HEK293 (cell line): ENCODE results near the gene CCND3.

Experiments
- CTCF ChIA-PET: fragments of 350-600 bp; formaldehyde crosslinking; extraction: SDS; loops from one replicate; lab custom pipeline; 2021; ENCODE audit warnings: antibody characterized with exemption; lab: Yijun Ruan, JAX
- POLR2A ChIA-PET: fragments of 300-600 bp; formaldehyde crosslinking; extraction: SDS; loops from one replicate; lab custom pipeline; 2020; ENCODE audit warnings: antibody characterized with exemption, inconsistent platforms; lab: Yijun Ruan, JAX
- H3K27ac ChIP-seq: fragments of 200-500 bp; sonication (Bioruptor generic); 2 replicates; pipeline ENCODE4 v1.5.1; 2014; ENCODE audit warnings: low read depth, low read length, control low read depth, inconsistent platforms; ENCODE audit errors: extremely low read depth
- H3K36me3 ChIP-seq, 2 experiments: fragments of 200-500 bp in 1 of 2; sonication (Bioruptor generic) in 1 of 2; 1 replicate in 1 of 2; 2 replicates in 1 of 2; pipeline ENCODE4 v1.5.1; 2014 to 2017; ENCODE audit warnings: inconsistent platforms in 2 of 2, low read length in 2 of 2; ENCODE audit not compliant: control insufficient read depth in 2 of 2, insufficient read depth in 1 of 2
- H3K4me1 ChIP-seq: fragments of 200-500 bp; sonication (Bioruptor generic); 2 replicates; pipeline ENCODE4 v1.5.1; 2014; ENCODE audit warnings: mild to moderate bottlenecking, low read length, inconsistent platforms; ENCODE audit not compliant: control insufficient read depth, insufficient read depth
- H3K4me3 ChIP-seq: 2 replicates; pipeline ENCODE4 v1.5.1; 2011; ENCODE audit warnings: low read depth, mild to moderate bottlenecking, control low read depth, low read length, moderate library complexity
- H3K9me3 ChIP-seq: fragments of 200-500 bp; sonication (Bioruptor generic); 2 replicates; pipeline ENCODE4 v1.5.1; 2014; ENCODE audit warnings: low read depth, low read length, inconsistent platforms; ENCODE audit not compliant: control insufficient read depth, insufficient read depth
- GFI1B ChIP-seq: fragments of 450-650 bp; formaldehyde crosslinking; IDR thresholded peaks from 2 replicates; pipeline ENCODE4 v1.5.1; 2016; ENCODE audit warnings: missing biosample characterization, missing genetic modification characterization
- HOXC10 ChIP-seq: sonication (generic); formaldehyde crosslinking; IDR thresholded peaks from 2 replicates; pipeline ENCODE4 v1.8.1; 2023; ENCODE audit warnings: mild to moderate bottlenecking, missing genetic modification reagents
- REPIN1 ChIP-seq: fragments of 450-650 bp; formaldehyde crosslinking; IDR thresholded peaks from 2 replicates; pipeline ENCODE4 v1.5.1; 2017; ENCODE audit warnings: missing biosample characterization, missing genetic modification characterization, low read depth
- SCRT1 ChIP-seq: fragments of 450-650 bp; formaldehyde crosslinking; IDR thresholded peaks from 2 replicates; pipeline ENCODE4 v1.5.1; 2016; ENCODE audit warnings: missing biosample characterization, missing genetic modification characterization, borderline replicate concordance
- TCF7L2 ChIP-seq: IDR thresholded peaks from 2 replicates; pipeline ENCODE4 v1.6.1; 2011; ENCODE audit warnings: low read depth, mild to moderate bottlenecking, inconsistent platforms, low read length, moderate library complexity, borderline replicate concordance
- ZBTB44 ChIP-seq: fragments of 450-650 bp; IDR thresholded peaks from 2 replicates; pipeline ENCODE4 v1.5.1; 2018; ENCODE audit warnings: missing biosample characterization, mild to moderate bottlenecking, missing genetic modification characterization
- ZFP3 ChIP-seq: fragments of 450-650 bp; formaldehyde crosslinking; IDR thresholded peaks from 2 replicates; pipeline ENCODE4 v1.5.1; 2016; ENCODE audit warnings: low read depth, missing biosample characterization, missing genetic modification characterization
- ZFP41 ChIP-seq: fragments of 450-650 bp; formaldehyde crosslinking; IDR thresholded peaks from 2 replicates; pipeline ENCODE4 v1.5.1; 2016; ENCODE audit warnings: missing biosample characterization, missing genetic modification characterization, borderline replicate concordance
- ZNF596 ChIP-seq: fragments of 450-650 bp; IDR thresholded peaks from 2 replicates; pipeline ENCODE4 v1.5.0; 2018; ENCODE audit warnings: missing biosample characterization, mild to moderate bottlenecking, missing genetic modification characterization, moderate library complexity
- ZNF600 ChIP-seq: fragments of 450-650 bp; formaldehyde crosslinking; IDR thresholded peaks from 2 replicates; pipeline ENCODE4 v1.5.1; 2016; ENCODE audit warnings: missing biosample characterization, missing genetic modification characterization
- ZNF626 ChIP-seq: fragments of 450-650 bp; sonication (Bioruptor Pico); formaldehyde crosslinking; IDR thresholded peaks from 2 replicates; pipeline ENCODE4 v1.5.1; 2018; ENCODE audit warnings: missing biosample characterization, missing genetic modification characterization, inconsistent platforms
- ZNF660 ChIP-seq: fragments of 450-650 bp; IDR thresholded peaks from 2 replicates; pipeline ENCODE4 v1.5.1; 2018; ENCODE audit warnings: missing biosample characterization, mild to moderate bottlenecking, missing genetic modification characterization
- ZNF670 ChIP-seq: fragments of 450-650 bp; formaldehyde crosslinking; IDR thresholded peaks from 2 replicates; pipeline ENCODE4 v1.5.1; 2016; ENCODE audit warnings: missing biosample characterization, missing genetic modification characterization, low read depth
- ZNF830 ChIP-seq: fragments of 450-650 bp; IDR thresholded peaks from 2 replicates; pipeline ENCODE4 v1.5.0; 2018; ENCODE audit warnings: missing biosample characterization, missing genetic modification characterization, low read depth, mild to moderate bottlenecking, moderate library complexity
- ZSCAN30 ChIP-seq: fragments of 450-650 bp; IDR thresholded peaks from 2 replicates; pipeline ENCODE4 v1.5.1; 2018; ENCODE audit warnings: missing biosample characterization, mild to moderate bottlenecking, missing genetic modification characterization, moderate library complexity
- TF ChIP-seq, protein P1 (sequence below): fragments of 450-650 bp; formaldehyde crosslinking; IDR thresholded peaks from 2 replicates; pipeline ENCODE4 v1.5.1; 2016; ENCODE audit warnings: missing biosample characterization, missing genetic modification characterization
- TF ChIP-seq, protein P2 (sequence below): fragments of 450-650 bp; formaldehyde crosslinking; IDR thresholded peaks from 2 replicates; pipeline ENCODE4 v1.5.1; 2016; ENCODE audit warnings: missing biosample characterization, missing genetic modification characterization
- TF ChIP-seq, protein P3 (sequence below): fragments of 450-650 bp; formaldehyde crosslinking; IDR thresholded peaks from 2 replicates; pipeline ENCODE4 v1.5.1; 2016; ENCODE audit warnings: missing biosample characterization, missing genetic modification characterization
- TF ChIP-seq, protein P4 (sequence below): fragments of 450-650 bp; formaldehyde crosslinking; IDR thresholded peaks from 2 replicates; pipeline ENCODE4 v1.5.1; 2016; ENCODE audit warnings: missing biosample characterization, missing genetic modification characterization
- TF ChIP-seq, protein P5 (sequence below): fragments of 450-650 bp; formaldehyde crosslinking; IDR thresholded peaks from 2 replicates; pipeline ENCODE4 v1.5.1; 2016; ENCODE audit warnings: missing biosample characterization, missing genetic modification characterization, borderline replicate concordance

The CCND3 gene

DNA sequence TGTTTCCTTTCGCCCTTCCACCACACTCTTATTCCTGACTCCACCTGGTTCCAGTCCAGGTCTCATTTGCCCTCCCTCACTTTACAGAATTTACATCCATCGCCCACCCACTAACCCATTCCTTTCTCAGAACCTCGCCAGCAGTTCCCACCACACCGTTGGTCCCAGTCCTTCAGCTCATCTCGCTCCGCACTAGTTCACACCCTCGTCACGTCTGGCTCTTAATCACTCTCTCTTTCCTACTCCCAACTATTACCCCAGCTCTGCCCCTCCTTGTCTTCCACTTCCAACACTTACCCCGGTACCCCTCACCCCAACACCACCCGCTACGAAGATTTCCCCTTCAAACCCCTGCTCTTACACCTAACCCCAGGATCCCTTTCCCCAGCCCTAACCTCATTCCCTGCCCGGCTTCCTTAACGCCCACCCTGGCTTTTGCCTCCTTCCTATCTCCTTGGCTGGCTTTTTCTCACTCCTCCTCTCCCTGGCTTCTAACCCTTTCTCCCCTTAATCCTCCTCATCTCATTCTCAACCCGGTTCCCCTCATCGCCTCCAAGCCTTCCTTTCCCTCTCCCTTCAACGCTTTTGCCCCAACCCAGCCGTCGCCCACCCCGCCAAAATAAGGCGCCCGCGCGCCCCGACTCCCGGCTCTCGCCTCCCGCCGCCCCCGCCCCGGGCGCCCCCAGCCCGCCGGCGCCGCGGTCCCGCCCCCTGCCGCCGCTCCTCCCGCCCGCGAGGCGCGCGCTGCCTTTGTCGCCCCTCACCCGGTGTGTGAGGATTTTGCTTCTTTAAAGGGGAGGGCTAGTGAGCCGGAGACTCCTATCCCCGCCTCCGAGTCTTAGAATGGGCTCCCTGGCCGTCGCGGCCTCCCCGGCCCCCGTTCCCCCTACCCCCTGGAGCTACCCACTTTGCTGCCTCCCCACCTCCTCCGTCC lies 47.0 kb downstream of the CCND3 start:
- H3K9me3 ChIP-seq: no peaks in the 10 kb centered on the region
- H3K27ac ChIP-seq: no peak overlapping the region; the same call in 1 of the 2 replicates
- H3K4me1 ChIP-seq: peaks cover 9% of the 10 kb centered on the region; the same call in 1 of the 2 replicates
- POLR2A ChIA-PET: interaction anchor here (0.5 to 2.5 kb wide), 13 partner anchors 9 to 430 kb away, joined by 3 to 16 read pairs (median 4); partner anchors contain the start of genes BYSL, CCND3, MED20 and TAF8
- H3K4me3 ChIP-seq: peak overlapping the region; percentile 89
- CTCF ChIA-PET: interaction anchor here (0.5 to 3.1 kb wide), 5 partner anchors 27 to 192 kb away, joined by 3 to 17 read pairs (median 7); partner anchors contain the start of genes BYSL and MED20
- peaks cover 0 to 4% of the 10 kb centered on the region in 2 experiments; a peak in 1 of 3 replicates for H3K36me3 ChIP-seq
- TF ChIP-seq ZFP3 (no peak), ZNF670 (tag by site-specific recombination) (no peak), ZNF660 (tag by site-specific recombination) (no peak), ZSCAN30 (tag by site-specific recombination) (no peak), ZNF830 (tag by site-specific recombination) (no peak), HOXC10 (CRISPR knock-in tag) (0 out of 2 replicates have a peak, but pooled peaks have one; percentile 30), ZNF596 (tag by site-specific recombination) (no peak), SCRT1 (tag by site-specific recombination) (no peak), TCF7L2 (no peak), ZFP41 (no peak), ZNF626 (tag by site-specific recombination) (no peak), ZNF600 (tag by site-specific recombination) (peak; percentile 97), GFI1B (tag by site-specific recombination) (no peak), REPIN1 (tag by site-specific recombination) (no peak), ZBTB44 (tag by site-specific recombination) (no peak)
- TF ChIP-seq, protein P1, sequence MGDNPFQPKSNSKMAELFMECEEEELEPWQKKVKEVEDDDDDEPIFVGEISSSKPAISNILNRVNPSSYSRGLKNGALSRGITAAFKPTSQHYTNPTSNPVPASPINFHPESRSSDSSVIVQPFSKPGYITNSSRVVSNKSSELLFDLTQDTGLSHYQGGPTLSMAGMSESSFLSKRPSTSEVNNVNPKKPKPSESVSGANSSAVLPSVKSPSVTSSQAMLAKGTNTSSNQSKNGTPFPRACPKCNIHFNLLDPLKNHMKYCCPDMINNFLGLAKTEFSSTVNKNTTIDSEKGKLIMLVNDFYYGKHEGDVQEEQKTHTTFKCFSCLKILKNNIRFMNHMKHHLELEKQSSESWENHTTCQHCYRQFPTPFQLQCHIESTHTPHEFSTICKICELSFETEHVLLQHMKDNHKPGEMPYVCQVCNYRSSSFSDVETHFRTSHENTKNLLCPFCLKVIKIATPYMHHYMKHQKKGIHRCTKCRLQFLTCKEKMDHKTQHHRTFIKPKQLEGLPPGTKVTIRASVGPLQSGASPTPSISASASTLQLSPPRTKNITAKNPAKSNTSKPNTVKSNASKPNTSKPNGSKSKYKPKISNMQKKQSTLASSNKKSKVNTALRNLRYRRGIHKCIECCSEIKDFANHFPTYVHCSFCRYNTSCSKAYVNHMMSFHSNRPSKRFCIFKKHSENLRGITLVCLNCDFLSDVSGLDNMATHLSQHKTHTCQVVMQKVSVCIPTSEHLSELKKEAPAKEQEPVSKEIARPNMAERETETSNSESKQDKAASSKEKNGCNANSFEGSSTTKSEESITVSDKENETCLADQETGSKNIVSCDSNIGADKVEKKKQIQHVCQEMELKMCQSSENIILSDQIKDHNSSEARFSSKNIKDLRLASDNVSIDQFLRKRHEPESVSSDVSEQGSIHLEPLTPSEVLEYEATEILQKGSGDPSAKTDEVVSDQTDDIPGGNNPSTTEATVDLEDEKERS: no peak
- TF ChIP-seq, protein P2, sequence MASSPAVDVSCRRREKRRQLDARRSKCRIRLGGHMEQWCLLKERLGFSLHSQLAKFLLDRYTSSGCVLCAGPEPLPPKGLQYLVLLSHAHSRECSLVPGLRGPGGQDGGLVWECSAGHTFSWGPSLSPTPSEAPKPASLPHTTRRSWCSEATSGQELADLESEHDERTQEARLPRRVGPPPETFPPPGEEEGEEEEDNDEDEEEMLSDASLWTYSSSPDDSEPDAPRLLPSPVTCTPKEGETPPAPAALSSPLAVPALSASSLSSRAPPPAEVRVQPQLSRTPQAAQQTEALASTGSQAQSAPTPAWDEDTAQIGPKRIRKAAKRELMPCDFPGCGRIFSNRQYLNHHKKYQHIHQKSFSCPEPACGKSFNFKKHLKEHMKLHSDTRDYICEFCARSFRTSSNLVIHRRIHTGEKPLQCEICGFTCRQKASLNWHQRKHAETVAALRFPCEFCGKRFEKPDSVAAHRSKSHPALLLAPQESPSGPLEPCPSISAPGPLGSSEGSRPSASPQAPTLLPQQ (tag by site-specific recombination): 0 out of 2 replicates have a peak, but pooled peaks have one; percentile 25
- TF ChIP-seq, protein P3, sequence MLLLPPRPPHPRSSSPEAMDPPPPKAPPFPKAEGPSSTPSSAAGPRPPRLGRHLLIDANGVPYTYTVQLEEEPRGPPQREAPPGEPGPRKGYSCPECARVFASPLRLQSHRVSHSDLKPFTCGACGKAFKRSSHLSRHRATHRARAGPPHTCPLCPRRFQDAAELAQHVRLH: no peak
- TF ChIP-seq, protein P4, sequence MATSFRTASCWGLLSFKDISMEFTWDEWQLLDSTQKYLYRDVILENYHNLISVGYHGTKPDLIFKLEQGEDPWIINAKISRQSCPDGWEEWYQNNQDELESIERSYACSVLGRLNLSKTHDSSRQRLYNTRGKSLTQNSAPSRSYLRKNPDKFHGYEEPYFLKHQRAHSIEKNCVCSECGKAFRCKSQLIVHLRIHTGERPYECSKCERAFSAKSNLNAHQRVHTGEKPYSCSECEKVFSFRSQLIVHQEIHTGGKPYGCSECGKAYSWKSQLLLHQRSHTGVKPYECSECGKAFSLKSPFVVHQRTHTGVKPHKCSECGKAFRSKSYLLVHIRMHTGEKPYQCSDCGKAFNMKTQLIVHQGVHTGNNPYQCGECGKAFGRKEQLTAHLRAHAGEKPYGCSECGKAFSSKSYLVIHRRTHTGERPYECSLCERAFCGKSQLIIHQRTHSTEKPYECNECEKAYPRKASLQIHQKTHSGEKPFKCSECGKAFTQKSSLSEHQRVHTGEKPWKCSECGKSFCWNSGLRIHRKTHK (tag by site-specific recombination): no peak
- TF ChIP-seq, protein P5, sequence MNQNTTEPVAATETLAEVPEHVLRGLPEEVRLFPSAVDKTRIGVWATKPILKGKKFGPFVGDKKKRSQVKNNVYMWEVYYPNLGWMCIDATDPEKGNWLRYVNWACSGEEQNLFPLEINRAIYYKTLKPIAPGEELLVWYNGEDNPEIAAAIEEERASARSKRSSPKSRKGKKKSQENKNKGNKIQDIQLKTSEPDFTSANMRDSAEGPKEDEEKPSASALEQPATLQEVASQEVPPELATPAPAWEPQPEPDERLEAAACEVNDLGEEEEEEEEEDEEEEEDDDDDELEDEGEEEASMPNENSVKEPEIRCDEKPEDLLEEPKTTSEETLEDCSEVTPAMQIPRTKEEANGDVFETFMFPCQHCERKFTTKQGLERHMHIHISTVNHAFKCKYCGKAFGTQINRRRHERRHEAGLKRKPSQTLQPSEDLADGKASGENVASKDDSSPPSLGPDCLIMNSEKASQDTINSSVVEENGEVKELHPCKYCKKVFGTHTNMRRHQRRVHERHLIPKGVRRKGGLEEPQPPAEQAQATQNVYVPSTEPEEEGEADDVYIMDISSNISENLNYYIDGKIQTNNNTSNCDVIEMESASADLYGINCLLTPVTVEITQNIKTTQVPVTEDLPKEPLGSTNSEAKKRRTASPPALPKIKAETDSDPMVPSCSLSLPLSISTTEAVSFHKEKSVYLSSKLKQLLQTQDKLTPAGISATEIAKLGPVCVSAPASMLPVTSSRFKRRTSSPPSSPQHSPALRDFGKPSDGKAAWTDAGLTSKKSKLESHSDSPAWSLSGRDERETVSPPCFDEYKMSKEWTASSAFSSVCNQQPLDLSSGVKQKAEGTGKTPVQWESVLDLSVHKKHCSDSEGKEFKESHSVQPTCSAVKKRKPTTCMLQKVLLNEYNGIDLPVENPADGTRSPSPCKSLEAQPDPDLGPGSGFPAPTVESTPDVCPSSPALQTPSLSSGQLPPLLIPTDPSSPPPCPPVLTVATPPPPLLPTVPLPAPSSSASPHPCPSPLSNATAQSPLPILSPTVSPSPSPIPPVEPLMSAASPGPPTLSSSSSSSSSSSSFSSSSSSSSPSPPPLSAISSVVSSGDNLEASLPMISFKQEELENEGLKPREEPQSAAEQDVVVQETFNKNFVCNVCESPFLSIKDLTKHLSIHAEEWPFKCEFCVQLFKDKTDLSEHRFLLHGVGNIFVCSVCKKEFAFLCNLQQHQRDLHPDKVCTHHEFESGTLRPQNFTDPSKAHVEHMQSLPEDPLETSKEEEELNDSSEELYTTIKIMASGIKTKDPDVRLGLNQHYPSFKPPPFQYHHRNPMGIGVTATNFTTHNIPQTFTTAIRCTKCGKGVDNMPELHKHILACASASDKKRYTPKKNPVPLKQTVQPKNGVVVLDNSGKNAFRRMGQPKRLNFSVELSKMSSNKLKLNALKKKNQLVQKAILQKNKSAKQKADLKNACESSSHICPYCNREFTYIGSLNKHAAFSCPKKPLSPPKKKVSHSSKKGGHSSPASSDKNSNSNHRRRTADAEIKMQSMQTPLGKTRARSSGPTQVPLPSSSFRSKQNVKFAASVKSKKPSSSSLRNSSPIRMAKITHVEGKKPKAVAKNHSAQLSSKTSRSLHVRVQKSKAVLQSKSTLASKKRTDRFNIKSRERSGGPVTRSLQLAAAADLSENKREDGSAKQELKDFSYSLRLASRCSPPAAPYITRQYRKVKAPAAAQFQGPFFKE: no peak
